NCI-H1694 (cell line): ENCODE measurements around the gene EGLN2.
A peak's percentile ranks its signal among the peaks of the same experiment; 100 is the strongest.
"Not testable (repeated sequence)": the region's sequence is repeated elsewhere in the genome, so short reads cannot be mapped to it uniquely, and the experiment has no call there.

Experiments used
- DNase-seq: peaks from one replicate; lab custom pipeline; 2025; lab: John Stamatoyannopoulos, UW

Gene EGLN2

GRCh38 chr19:40798683-40799557, at the start of gene EGLN2:
EGLN2 (plus strand) TSS chr19:40799191; CDS start chr19:40800573, 1,382 bp downstream.
- DNase-seq = peak; percentile 98

DNA sequence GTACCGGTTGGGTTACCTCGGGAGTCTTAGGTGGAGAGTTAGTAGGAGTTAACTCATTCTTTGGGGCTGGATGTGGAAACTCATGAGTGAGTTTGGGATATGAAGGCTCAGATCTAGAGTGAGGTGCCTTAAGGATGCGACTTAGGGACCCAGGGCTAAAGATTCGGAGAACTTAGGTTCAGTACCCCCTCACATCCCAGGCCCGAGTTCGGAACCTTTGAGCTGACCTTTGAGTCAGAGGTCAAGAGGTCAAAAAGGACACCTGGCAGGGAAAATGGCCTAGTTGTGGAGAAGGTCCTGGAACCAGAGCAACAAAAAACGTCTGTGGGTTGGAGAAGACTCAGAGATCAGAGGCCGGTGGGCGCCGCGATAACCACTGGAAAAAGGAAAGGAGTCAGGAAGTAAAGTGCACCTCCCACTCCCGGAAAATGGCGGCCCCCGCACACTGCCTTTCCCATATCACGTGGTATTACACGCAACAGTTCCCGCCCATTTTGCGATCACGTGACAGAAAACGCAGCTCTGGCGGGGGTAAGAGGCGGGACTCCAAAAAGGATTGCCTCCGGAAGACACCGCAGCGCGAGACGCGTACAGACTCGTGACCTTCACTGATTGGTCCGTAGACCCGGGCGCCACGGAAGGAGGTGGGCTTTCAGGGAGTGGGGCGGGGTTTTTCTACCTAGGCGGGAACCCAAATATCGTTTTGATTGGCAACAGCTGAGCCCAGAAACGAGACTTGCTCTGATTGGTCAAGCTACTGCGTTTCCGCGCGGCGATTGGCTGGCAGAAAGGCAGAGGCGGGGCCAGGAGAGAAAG, 48.7 kb upstream of the EGLN2 start, which contains the start of gene ACTMAP:
TSS of gene ACTMAP (minus strand) at position 420 of the 816 bp plus-strand sequence. CDS start 674 bp downstream, outside the sequence.
- DNase-seq = peak; percentile 99

GRCh38 chr19:40750874-40751537, 48.0 kb upstream of the EGLN2 start, which contains the start of gene SNRPA:
SNRPA (plus strand) TSS chr19:40751203; CDS start chr19:40751409, 206 bp downstream.
- DNase-seq = peak; percentile 98

GRCh38 chr19:40752257-40752781, 46.7 kb upstream of the EGLN2 start:
- DNase-seq = no peak

- DNase-seq = no peak
These were observed 44.3 kb upstream of the EGLN2 start for GRCh38 chr19:40754611-40755247.

DNA sequence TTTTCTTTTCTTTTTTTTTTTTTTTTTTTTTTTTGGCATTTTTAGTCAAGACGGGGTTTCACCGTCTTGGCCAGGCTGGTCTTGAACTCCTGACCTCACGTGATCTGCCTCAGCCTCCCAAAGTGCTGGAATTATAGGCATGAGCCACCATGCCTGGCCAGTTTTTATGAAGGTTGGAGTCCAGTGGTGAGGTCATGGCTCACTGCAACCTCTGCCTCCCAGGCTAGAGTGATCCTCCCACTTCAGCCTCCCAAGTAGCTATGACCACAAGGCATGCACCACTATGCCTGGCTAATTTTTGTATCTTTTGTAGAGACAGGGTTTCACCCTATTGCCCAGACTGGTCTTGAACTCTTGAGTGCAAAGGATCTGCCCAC, 43.8 kb upstream of the EGLN2 start:
- DNase-seq = no peak

- no peak for DNase-seq
These were observed 43.2 kb upstream of the EGLN2 start for GRCh38 chr19:40755791-40756190.

DNA sequence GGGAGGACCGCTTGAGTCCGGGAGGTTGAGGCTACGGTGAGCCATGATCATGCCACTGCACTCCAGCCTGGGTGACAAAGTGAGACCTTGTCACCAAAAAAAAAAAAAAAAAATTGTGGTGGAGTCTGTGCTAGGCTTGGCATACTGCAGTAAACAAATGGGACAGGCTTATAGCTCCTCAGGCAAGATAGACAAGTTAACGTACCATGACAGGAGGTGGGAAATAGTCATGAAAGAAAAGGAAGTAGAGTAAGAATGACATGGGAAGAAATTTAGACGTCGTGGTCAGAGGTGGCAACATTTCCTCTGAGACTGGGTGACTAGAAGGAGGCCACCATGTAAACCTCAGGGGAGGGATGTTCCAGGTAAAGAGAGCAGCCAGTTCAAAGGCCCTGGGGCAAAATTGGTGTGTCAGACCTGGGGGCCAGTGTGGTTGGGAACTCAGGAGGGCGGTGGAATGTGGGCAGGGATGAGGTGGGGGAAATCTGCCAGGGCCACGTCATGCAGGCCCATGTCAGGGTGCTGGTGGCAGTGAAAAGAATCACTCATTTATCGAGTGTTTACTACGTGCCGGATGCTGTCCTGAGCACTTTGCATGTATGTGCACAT, 42.4 kb upstream of the EGLN2 start:
- no peak for DNase-seq

DNA sequence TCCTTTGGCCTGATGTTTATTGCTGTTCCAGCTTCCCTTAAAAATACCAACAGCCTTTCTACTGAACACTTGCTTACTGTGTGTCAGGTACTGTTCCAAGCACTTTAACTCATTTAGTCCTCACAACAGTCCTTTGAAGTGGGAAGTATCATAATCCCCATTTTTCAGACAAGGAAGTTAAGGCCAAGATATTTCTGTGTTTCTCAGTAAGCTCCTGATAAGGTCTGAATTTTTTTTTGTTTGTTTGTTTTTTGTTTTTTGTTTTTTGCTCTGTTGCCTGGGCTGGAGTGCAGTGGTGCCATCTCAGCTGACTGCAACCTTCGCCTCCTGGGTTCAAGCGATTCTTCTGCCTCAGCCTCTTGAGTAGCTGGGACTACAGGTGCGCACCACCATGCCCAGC, 40.5 kb upstream of the EGLN2 start:
- no peak for DNase-seq

DNA sequence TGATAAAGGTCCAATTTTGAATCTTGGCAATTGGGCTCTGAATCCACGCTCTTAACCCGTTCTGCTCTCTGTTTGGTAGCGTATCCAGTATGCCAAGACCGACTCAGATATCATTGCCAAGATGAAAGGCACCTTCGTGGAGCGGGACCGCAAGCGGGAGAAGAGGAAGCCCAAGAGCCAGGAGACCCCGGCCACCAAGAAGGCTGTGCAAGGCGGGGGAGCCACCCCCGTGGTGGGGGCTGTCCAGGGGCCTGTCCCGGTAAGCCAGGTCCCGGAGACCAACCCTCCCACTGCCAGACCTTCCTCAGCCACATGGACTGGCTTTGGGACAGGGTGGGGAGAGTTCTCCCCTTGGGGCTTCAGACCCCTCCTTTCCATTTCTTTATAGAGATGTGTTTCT, 39.6 kb upstream of the EGLN2 start:
- no peak for DNase-seq

GRCh38 chr19:40762754-40763470, 36.1 kb upstream of the EGLN2 start:
- no peak for DNase-seq

DNA sequence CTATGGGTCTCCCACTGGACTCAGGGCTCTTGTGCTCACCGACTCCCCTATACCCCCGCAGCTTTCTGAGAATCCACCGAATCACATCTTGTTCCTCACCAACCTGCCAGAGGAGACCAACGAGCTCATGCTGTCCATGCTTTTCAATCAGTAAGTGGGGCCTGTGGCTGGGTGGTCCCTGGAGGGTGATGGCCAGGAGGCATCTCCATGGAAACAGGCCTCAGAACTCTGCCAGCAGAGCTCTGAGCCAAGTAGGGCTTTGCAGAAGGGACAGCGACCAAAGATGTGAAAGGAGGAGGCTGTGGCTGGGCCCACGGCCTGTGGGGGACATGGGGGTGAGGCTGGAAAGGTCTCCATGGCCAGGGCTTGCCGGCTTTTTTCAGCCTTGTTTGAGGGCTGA, 35.5 kb upstream of the EGLN2 start:
- DNase-seq = no peak

GRCh38 chr19:40763963-40764362, 35.0 kb upstream of the EGLN2 start:
- no peak for DNase-seq

- DNase-seq = not testable (repeated sequence)
These were observed 32.6 kb upstream of the EGLN2 start for GRCh38 chr19:40766385-40766784.

DNA sequence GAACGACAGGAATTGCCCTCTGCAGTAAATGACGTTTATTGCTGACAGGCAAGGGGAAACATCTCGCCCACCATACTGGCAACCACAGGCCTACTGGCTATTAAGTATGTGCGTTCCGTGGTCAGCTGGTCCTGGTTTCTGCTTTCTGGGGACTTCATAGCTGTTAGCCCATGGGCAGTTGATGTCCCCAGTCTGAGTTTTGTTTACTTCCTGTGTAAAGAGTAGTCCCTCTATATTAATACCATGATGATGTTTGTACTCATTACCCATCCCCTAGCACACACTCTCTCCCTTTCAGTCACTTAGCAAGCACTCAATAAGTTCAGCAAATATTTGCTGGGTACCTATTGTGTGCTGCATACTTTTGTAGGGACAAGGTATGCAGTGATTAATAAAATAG, 30.1 kb upstream of the EGLN2 start:
- no peak for DNase-seq

GRCh38 chr19:40771101-40771862, 27.7 kb upstream of the EGLN2 start:
- DNase-seq = not testable (repeated sequence)

DNA sequence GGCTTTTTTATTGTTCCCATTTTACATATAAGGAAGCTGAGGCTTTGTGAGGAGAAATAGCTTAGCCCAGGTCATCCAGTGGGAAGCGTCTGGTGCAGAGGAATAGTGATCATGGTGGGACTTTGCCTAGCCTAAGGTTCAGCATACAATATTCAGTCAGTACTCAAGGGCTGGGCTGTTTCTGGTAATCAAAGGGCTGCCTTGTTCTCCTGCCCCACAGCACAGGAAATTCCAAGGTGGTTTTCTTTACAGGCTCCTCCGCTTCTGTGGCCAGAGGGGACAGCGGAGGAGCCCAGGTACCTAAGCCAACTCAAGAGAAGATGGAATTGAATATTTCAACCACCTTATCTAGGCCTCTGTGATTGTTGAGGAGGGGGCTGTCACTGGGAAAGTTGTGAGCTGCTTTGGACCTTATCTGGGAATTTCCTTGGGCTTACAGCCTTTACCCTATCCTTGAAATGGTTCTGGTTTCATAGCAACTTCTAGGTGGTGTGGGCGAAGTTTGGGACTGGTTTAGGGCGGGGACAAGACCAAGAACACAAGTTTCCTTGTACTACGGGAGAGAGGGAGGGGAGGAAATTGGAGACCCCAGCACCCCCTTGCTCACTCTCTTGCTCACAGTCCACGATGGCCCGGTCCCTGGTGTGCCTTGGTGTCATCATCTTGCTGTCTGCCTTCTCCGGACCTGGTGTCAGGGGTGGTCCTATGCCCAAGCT, 23.9 kb upstream of the EGLN2 start, which contains the start of gene MIA:
TSS of gene MIA (plus strand) at position 606 of the 716 bp plus-strand sequence. CDS start at position 628, 22 bp downstream.
- no peak for DNase-seq

DNA sequence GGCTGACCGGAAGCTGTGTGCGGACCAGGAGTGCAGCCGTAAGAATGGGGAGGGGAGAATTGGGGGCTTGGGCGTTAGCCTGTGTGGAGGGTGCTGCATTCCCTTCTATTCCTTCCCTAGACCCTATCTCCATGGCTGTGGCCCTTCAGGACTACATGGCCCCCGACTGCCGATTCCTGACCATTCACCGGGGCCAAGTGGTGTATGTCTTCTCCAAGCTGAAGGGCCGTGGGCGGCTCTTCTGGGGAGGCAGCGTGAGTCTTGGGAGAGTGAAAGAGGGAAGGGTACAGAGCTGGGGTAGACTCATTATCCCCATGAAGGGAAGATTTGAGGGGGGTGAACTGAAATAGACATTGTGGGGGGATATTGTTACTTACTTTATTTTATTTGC, 23.4 kb upstream of the EGLN2 start:
- no peak for DNase-seq

DNA sequence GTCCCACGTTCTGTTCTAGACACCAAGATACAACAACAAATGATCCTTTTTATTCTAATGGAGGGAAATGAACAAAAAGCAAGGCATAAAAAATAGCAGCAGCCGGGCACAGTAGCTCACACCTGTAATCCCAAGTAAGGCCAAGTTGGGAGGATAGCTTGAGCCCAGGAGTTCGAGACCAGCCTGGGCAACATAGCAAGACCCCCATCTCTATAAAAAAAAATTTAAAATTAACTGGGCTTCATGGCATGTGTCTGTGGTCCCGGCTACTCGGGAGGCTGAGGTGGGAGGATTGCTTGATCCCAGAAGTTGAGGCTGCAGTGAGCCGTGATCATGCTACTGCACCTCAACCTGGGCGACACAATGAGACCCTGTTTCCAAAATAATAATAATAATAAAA, 22.6 kb upstream of the EGLN2 start:
- no peak for DNase-seq
